GM23338 (cell line): ENCODE data around the gene SH3D21. TPM values are rescaled to one million over a fixed set of nuclear protein-coding genes. Genes with fewer than 3 reads are reported as not detected.

Experiments
- ATAC-seq: fragments of 200-7000 bp; cut with Tn5 transposase; 3 replicates; pipeline ENCODE4 v1.9.1; 2020
- DNase-seq: peaks from one replicate; pipeline ENCODE4 v3.0.0-alpha.2; 2015; ENCODE audit warnings: low spot score
- H2AFZ ChIP-seq: fragments of 200-600 bp; sonication (generic); 2 replicates; pipeline ENCODE4 v1.8.0; 2016; ENCODE audit warnings: antibody characterized with exemption, mild to moderate bottlenecking, moderate library complexity
- H3F3A ChIP-seq: fragments of 200-600 bp; sonication (generic); replicated peaks from 2 replicates; pipeline ENCODE4 v1.8.0; 2017; ENCODE audit warnings: antibody characterized with exemption, mixed run types, low read depth
- H3K27ac ChIP-seq: fragments of 200-600 bp; sonication (generic); 2 replicates; pipeline ENCODE4 v1.6.1; 2016; ENCODE audit warnings: low read depth
- H3K27me3 ChIP-seq: fragments of 200-600 bp; sonication (generic); 2 replicates; pipeline ENCODE4 v1.8.0; 2016; ENCODE audit warnings: mild to moderate bottlenecking, mixed run types, moderate library complexity; ENCODE audit not compliant: insufficient read depth
- H3K36me3 ChIP-seq: fragments of 200-600 bp; sonication (generic); 2 replicates; pipeline ENCODE4 v1.8.0; 2016; ENCODE audit warnings: mild to moderate bottlenecking; ENCODE audit not compliant: insufficient read depth
- H3K4me1 ChIP-seq: fragments of 200-600 bp; sonication (generic); 2 replicates; pipeline ENCODE4 v1.8.0; 2016; ENCODE audit warnings: mild to moderate bottlenecking, moderate library complexity; ENCODE audit not compliant: insufficient read depth
- H3K4me2 ChIP-seq: fragments of 200-600 bp; sonication (generic); 2 replicates; pipeline ENCODE4 v1.7.1; 2017; ENCODE audit warnings: mixed run types
- H3K4me3 ChIP-seq: fragments of 200-600 bp; sonication (generic); 2 replicates; pipeline ENCODE4 v1.6.1; 2016; ENCODE audit warnings: mixed run types
- H3K79me2 ChIP-seq: fragments of 200-600 bp; sonication (generic); replicated peaks from 2 replicates; pipeline ENCODE4 v1.8.0; 2017; ENCODE audit warnings: mild to moderate bottlenecking; ENCODE audit not compliant: insufficient read depth
- H3K9me2 ChIP-seq: fragments of 200-600 bp; sonication (generic); 2 replicates; pipeline ENCODE4 v1.8.0; 2017; ENCODE audit not compliant: insufficient read depth
- H4K20me1 ChIP-seq: fragments of 200-600 bp; sonication (generic); replicated peaks from 2 replicates; pipeline ENCODE4 v1.8.0; 2017; ENCODE audit warnings: mild to moderate bottlenecking; ENCODE audit not compliant: insufficient read depth
- H3K27ac Mint-ChIP-seq: 2 replicates; pipeline ENCODE4 v1.8.0; 2020; ENCODE audit warnings: inconsistent platforms, mild to moderate bottlenecking, moderate library complexity, mixed read lengths
- H3K27me3 Mint-ChIP-seq: 3 replicates; pipeline ENCODE4 v1.8.0; 2022; ENCODE audit warnings: low read depth, mild to moderate bottlenecking, moderate library complexity, mixed read lengths, inconsistent platforms; ENCODE audit not compliant: insufficient read depth, poor library complexity
- H3K36me3 Mint-ChIP-seq: 3 replicates; pipeline ENCODE4 v1.8.0; 2021; ENCODE audit warnings: low read depth, mild to moderate bottlenecking, inconsistent platforms, moderate library complexity, mixed read lengths
- H3K4me1 Mint-ChIP-seq: 3 replicates; pipeline ENCODE4 v1.8.0; 2020; ENCODE audit warnings: mild to moderate bottlenecking, inconsistent platforms, mixed read lengths
- H3K4me3 Mint-ChIP-seq: 3 replicates; pipeline ENCODE4 v1.8.0; 2021; ENCODE audit warnings: moderate library complexity, mild to moderate bottlenecking, inconsistent platforms, mixed read lengths
- H3K9me3 Mint-ChIP-seq: 3 replicates; pipeline ENCODE4 v1.8.0; 2020; ENCODE audit warnings: moderate library complexity, mild to moderate bottlenecking, inconsistent platforms, mixed read lengths
- polyA plus RNA-seq: library from polyadenylated mRNA; unstranded; fragments of >200 nt; fragmentation: Nextera tagmentation; extraction: Ambion mirVana; gene quantifications from 2 replicates; pipeline ENCODE4 v1.2.1, GENCODE V29; 2016
- total RNA-seq: library from RNA; depleted of rRNA; stranded (reverse); fragments of >200 nt; shearing (Covaris generic); gene quantifications from 2 replicates; pipeline ENCODE4 v1.2.3, GENCODE V29; 2014
- TF ChIP-seq, protein P1 (sequence below), 2 experiments: fragments of 200-600 bp in 1 of 2; sonication (generic) in 1 of 2; conservative IDR thresholded peaks; 2 replicates each; pipeline versions ENCODE4 v1.5.1 to v1.6.1; 2016 to 2017; ENCODE audit warnings: antibody characterized with exemption in 2 of 2, low read depth in 2 of 2, mild to moderate bottlenecking in 2 of 2, moderate library complexity in 1 of 2
- TF ChIP-seq, protein P2 (sequence below): fragments of 250-450 bp; sonication (Bioruptor Pico); IDR thresholded peaks from 2 replicates; pipeline ENCODE4 v1.5.0; 2020; ENCODE audit warnings: mild to moderate bottlenecking, moderate library complexity

Gene SH3D21
- total and polyA plus RNA-seq, 2 experiments from 2014 or later, result 3.7 to 6.3 TPM

DNA sequence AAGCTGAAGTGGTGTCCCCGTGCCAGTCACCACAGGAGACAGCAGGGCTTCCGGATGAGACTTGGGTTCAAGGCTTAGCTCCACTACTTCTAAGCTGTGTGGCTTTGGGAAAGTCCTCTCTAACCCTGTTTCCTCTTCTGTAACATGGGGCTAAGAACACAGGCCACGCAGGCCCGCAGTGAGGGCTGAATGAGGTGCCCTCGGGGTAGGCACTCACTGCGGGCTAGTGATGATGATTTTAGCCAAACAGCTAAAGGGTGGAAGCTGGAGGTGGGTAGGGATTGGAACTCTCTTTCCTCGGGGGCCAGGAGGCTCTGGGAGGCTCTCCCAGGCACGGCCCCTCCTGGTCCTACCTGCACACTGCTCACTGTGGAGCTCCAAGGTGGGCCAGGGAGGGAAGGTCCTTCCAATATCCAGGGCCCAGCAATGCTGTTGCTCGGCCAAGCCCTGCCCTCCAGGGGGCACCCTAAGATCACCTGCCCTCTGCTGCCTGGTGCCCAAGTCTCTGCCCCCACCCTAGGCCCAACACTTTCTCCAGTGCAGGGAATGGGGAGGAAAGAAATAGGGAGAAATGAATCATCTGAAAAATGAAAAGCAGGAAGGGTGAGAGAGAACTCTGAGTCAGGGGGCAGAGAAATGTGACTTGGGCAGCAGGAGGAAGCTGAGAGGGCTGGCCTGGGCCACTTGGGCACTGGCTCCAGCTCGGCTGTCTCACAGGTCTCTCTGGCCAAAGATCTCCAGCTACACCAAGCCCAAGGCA lies 36.4 kb downstream of the SH3D21 start:
- H3K4me3 ChIP-seq, result no peak overlapping the region
- H3K79me2 ChIP-seq, result no peaks in the 10 kb centered on the region
- no peak overlapping the region for H3K27ac ChIP-seq
- Mint-ChIP-seq H3K4me3 (no peak overlapping the region), H3K4me1 (peaks cover 3% of the 10 kb centered on the region; the same call in 1 of the 3 replicates), H3K36me3 (peaks cover 29% of the 10 kb centered on the region), H3K27ac (no peak overlapping the region), H3K9me3 (no peaks in the 10 kb centered on the region), H3K27me3 (peaks cover 4% of the 10 kb centered on the region)
- no peaks in the 10 kb centered on the region for H3K9me2 ChIP-seq
- H4K20me1 ChIP-seq, result no peaks in the 10 kb centered on the region
- no peaks in the 10 kb centered on the region for H3K4me1 ChIP-seq
- H3K36me3 ChIP-seq, result 0 out of 2 replicates have a peak, but pooled peaks cover 6% of the 10 kb centered on the region
- H3K27me3 ChIP-seq, result no peaks in the 10 kb centered on the region
- no peak overlapping the region for H3K4me2 ChIP-seq
- DNase-seq, result peak; percentile 79
- H3F3A ChIP-seq, result 0 out of 2 replicates have a peak, but pooled peaks cover 4% of the 10 kb centered on the region
- TF ChIP-seq, protein P1, sequence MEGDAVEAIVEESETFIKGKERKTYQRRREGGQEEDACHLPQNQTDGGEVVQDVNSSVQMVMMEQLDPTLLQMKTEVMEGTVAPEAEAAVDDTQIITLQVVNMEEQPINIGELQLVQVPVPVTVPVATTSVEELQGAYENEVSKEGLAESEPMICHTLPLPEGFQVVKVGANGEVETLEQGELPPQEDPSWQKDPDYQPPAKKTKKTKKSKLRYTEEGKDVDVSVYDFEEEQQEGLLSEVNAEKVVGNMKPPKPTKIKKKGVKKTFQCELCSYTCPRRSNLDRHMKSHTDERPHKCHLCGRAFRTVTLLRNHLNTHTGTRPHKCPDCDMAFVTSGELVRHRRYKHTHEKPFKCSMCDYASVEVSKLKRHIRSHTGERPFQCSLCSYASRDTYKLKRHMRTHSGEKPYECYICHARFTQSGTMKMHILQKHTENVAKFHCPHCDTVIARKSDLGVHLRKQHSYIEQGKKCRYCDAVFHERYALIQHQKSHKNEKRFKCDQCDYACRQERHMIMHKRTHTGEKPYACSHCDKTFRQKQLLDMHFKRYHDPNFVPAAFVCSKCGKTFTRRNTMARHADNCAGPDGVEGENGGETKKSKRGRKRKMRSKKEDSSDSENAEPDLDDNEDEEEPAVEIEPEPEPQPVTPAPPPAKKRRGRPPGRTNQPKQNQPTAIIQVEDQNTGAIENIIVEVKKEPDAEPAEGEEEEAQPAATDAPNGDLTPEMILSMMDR (conservative IDR thresholded peaks at IDR 0.05; ENCODE audit: low read depth in 2 of 2), result peak; percentile 75 to 92
- TF ChIP-seq, protein P2, sequence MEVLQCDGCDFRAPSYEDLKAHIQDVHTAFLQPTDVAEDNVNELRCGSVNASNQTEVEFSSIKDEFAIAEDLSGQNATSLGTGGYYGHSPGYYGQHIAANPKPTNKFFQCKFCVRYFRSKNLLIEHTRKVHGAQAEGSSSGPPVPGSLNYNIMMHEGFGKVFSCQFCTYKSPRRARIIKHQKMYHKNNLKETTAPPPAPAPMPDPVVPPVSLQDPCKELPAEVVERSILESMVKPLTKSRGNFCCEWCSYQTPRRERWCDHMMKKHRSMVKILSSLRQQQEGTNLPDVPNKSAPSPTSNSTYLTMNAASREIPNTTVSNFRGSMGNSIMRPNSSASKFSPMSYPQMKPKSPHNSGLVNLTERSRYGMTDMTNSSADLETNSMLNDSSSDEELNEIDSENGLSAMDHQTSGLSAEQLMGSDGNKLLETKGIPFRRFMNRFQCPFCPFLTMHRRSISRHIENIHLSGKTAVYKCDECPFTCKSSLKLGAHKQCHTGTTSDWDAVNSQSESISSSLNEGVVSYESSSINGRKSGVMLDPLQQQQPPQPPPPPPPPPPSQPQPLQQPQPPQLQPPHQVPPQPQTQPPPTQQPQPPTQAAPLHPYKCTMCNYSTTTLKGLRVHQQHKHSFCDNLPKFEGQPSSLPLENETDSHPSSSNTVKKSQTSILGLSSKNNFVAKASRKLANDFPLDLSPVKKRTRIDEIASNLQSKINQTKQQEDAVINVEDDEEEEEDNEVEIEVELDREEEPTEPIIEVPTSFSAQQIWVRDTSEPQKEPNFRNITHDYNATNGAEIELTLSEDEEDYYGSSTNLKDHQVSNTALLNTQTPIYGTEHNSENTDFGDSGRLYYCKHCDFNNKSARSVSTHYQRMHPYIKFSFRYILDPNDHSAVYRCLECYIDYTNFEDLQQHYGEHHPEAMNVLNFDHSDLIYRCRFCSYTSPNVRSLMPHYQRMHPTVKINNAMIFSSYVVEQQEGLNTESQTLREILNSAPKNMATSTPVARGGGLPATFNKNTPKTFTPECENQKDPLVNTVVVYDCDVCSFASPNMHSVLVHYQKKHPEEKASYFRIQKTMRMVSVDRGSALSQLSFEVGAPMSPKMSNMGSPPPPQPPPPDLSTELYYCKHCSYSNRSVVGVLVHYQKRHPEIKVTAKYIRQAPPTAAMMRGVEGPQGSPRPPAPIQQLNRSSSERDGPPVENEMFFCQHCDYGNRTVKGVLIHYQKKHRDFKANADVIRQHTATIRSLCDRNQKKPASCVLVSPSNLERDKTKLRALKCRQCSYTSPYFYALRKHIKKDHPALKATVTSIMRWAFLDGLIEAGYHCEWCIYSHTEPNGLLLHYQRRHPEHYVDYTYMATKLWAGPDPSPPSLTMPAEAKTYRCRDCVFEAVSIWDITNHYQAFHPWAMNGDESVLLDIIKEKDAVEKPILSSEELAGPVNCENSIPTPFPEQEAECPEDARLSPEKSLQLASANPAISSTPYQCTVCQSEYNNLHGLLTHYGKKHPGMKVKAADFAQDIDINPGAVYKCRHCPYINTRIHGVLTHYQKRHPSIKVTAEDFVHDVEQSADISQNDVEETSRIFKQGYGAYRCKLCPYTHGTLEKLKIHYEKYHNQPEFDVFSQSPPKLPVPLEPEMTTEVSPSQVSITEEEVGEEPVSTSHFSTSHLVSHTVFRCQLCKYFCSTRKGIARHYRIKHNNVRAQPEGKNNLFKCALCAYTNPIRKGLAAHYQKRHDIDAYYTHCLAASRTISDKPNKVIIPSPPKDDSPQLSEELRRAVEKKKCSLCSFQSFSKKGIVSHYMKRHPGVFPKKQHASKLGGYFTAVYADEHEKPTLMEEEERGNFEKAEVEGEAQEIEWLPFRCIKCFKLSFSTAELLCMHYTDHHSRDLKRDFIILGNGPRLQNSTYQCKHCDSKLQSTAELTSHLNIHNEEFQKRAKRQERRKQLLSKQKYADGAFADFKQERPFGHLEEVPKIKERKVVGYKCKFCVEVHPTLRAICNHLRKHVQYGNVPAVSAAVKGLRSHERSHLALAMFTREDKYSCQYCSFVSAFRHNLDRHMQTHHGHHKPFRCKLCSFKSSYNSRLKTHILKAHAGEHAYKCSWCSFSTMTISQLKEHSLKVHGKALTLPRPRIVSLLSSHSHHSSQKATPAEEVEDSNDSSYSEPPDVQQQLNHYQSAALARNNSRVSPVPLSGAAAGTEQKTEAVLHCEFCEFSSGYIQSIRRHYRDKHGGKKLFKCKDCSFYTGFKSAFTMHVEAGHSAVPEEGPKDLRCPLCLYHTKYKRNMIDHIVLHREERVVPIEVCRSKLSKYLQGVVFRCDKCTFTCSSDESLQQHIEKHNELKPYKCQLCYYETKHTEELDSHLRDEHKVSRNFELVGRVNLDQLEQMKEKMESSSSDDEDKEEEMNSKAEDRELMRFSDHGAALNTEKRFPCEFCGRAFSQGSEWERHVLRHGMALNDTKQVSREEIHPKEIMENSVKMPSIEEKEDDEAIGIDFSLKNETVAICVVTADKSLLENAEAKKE (CRISPR knock-in tag), result no peak
- no peak overlapping the region for H2AFZ ChIP-seq
- peak; percentile 91 for ATAC-seq
